ENCODE data around the gene SSX4B. TPM values are rescaled to one million over a fixed set of nuclear protein-coding genes. Genes with fewer than 3 reads are reported as not detected.
"Not testable (repeated sequence)": the region's sequence is repeated elsewhere in the genome, so short reads cannot be mapped to it uniquely, and the experiment has no call there.

The SSX4B gene
- total RNA-seq = not detected in 2 replicates

- H2AFZ ChIP-seq (ENCODE audit: low read length); H4K20me1 ChIP-seq (ENCODE audit: insufficient read depth, low read length); H3K79me2 ChIP-seq (ENCODE audit: insufficient read depth, low read length); H3K36me3 ChIP-seq (ENCODE audit: insufficient read depth, low read length); H3K4me2 ChIP-seq (ENCODE audit: insufficient read depth, low read length); H3K9me3 ChIP-seq (ENCODE audit: low read depth, low read length); H3K4me1 ChIP-seq (ENCODE audit: insufficient read depth, low read length); DNase-seq (ENCODE audit: insufficient read length, low spot score, missing footprints); H3K27me3 ChIP-seq (ENCODE audit: insufficient read depth, low read length); H3K27ac ChIP-seq (ENCODE audit: low read depth, low read length); H3K4me3 ChIP-seq (ENCODE audit: insufficient read depth, low read length): not testable (repeated sequence)
Observed at GRCh38 chrX:48411860-48412259, at the start of gene SSX4B. SSX4B (minus strand) TSS chrX:48411960; CDS start chrX:48411372, 588 bp downstream.

- Histone ChIP-seq H3K4me2 (ENCODE audit: insufficient read depth, low read length) (no peak overlapping the region), H2AFZ (ENCODE audit: low read length) (no peak overlapping the region), H3K4me3 (ENCODE audit: insufficient read depth, low read length) (no peak overlapping the region), H3K4me1 (ENCODE audit: insufficient read depth, low read length) (peaks cover 8% of the 10 kb centered on the region), H3K9me3 (ENCODE audit: low read depth, low read length) (no peaks in the 10 kb centered on the region), H3K27ac (ENCODE audit: low read depth, low read length) (no peak overlapping the region), H4K20me1 (ENCODE audit: insufficient read depth, low read length) (no peaks in the 10 kb centered on the region), H3K27me3 (ENCODE audit: insufficient read depth, low read length) (no peaks in the 10 kb centered on the region), H3K36me3 (ENCODE audit: insufficient read depth, low read length) (no peaks in the 10 kb centered on the region), H3K79me2 (ENCODE audit: insufficient read depth, low read length) (peaks cover 6% of the 10 kb centered on the region)
- no peak for TF ChIP-seq CTCF (IDR thresholded peaks at IDR 0.05; ENCODE audit: extremely low read depth, low read depth, low read length)
- peak; percentile 56 for DNase-seq (ENCODE audit: insufficient read length, low spot score, missing footprints)
Observed at GRCh38 chrX:48460606-48461005, 48.8 kb upstream of the SSX4B start.

GRCh38 chrX:48460031-48460430 is 48.3 kb upstream of the SSX4B start:
- Histone ChIP-seq H3K36me3 (ENCODE audit: insufficient read depth, low read length) (no peaks in the 10 kb centered on the region), H3K4me1 (ENCODE audit: insufficient read depth, low read length) (peaks cover 3% of the 10 kb centered on the region), H2AFZ (ENCODE audit: low read length) (no peak overlapping the region), H3K27me3 (ENCODE audit: insufficient read depth, low read length) (no peaks in the 10 kb centered on the region), H3K9me3 (ENCODE audit: low read depth, low read length) (no peaks in the 10 kb centered on the region), H4K20me1 (ENCODE audit: insufficient read depth, low read length) (no peaks in the 10 kb centered on the region), H3K4me3 (ENCODE audit: insufficient read depth, low read length) (no peak overlapping the region), H3K27ac (ENCODE audit: low read depth, low read length) (no peak overlapping the region), H3K79me2 (ENCODE audit: insufficient read depth, low read length) (peaks cover 6% of the 10 kb centered on the region), H3K4me2 (ENCODE audit: insufficient read depth, low read length) (no peak overlapping the region)
- TF ChIP-seq CTCF (IDR thresholded peaks at IDR 0.05; ENCODE audit: extremely low read depth, low read depth, low read length) = no peak
- DNase-seq (ENCODE audit: insufficient read length, low spot score, missing footprints) = no peak

GRCh38 chrX:48459483-48459882 is 47.7 kb upstream of the SSX4B start:
- Histone ChIP-seq H3K4me2 (ENCODE audit: insufficient read depth, low read length) (no peak overlapping the region), H4K20me1 (ENCODE audit: insufficient read depth, low read length) (no peaks in the 10 kb centered on the region), H3K4me1 (ENCODE audit: insufficient read depth, low read length) (no peaks in the 10 kb centered on the region), H3K4me3 (ENCODE audit: insufficient read depth, low read length) (no peak overlapping the region), H3K27ac (ENCODE audit: low read depth, low read length) (no peak overlapping the region), H3K27me3 (ENCODE audit: insufficient read depth, low read length) (no peaks in the 10 kb centered on the region), H3K9me3 (ENCODE audit: low read depth, low read length) (no peaks in the 10 kb centered on the region), H3K36me3 (ENCODE audit: insufficient read depth, low read length) (no peaks in the 10 kb centered on the region), H3K79me2 (ENCODE audit: insufficient read depth, low read length) (peaks cover 4% of the 10 kb centered on the region), H2AFZ (ENCODE audit: low read length) (no peak overlapping the region)
- no peak for DNase-seq (ENCODE audit: insufficient read length, low spot score, missing footprints)
- no peak for TF ChIP-seq CTCF (IDR thresholded peaks at IDR 0.05; ENCODE audit: extremely low read depth, low read depth, low read length)
